ENCODE results near the gene NDUFV3. TPM values are rescaled to one million over a fixed set of nuclear protein-coding genes. Genes with fewer than 3 reads are reported as not detected.
A peak's percentile ranks its signal among the peaks of the same experiment; 100 is the strongest.

NDUFV3 gene
- total and polyA plus RNA-seq, 9 donors, result 24.9 to 51.4 (median 37.8) TPM

- H3K9me3 ChIP-seq, result no peaks in the 10 kb centered on the region
- no peak for TF ChIP-seq CTCF (IDR thresholded peaks at IDR 0.05)
- TF ChIP-seq POLR2A (IDR thresholded peaks at IDR 0.05), result no peak
- peak overlapping the region; percentile 100 for H3K4me3 ChIP-seq
- intact Hi-C loops (cut with DNase I), result no loop called here
- no peak for DNase-seq
- WGBS, 3 donors, result 1% methylated on average over 15 of the region's 15 CpGs
- H3K27ac ChIP-seq, result peak overlapping the region in 1 of 2 donors; percentile 76
- no peaks in the 10 kb centered on the region for H3K36me3 ChIP-seq
- peaks cover 2% of the 10 kb centered on the region for H3K4me1 ChIP-seq (ENCODE audit: insufficient read depth)
- H3K27me3 ChIP-seq, result no peaks in the 10 kb centered on the region
These were observed 14.5 kb upstream of the NDUFV3 start for GRCh38 chr21:42878678-42878992.

GRCh38 chr21:42878993-42879787 is 13.9 kb upstream of the NDUFV3 start, which contains the start of gene WDR4:
Gene WDR4 (minus strand): TSS chr21:42879539. CDS start chr21:42879495, 44 bp downstream.
- intact Hi-C loops (cut with DNase I), result no loop called here
- TF ChIP-seq EP300 (IDR thresholded peaks at IDR 0.05) (no peak), CTCF (IDR thresholded peaks at IDR 0.05) (peak in 1 of 3 donors; percentile 6), POLR2A (IDR thresholded peaks at IDR 0.05) (peak; percentile 83)
- WGBS, 3 donors, result 0 to 1% (median 0%) methylated on average over 66 to 80 of the region's 80 CpGs

DNA sequence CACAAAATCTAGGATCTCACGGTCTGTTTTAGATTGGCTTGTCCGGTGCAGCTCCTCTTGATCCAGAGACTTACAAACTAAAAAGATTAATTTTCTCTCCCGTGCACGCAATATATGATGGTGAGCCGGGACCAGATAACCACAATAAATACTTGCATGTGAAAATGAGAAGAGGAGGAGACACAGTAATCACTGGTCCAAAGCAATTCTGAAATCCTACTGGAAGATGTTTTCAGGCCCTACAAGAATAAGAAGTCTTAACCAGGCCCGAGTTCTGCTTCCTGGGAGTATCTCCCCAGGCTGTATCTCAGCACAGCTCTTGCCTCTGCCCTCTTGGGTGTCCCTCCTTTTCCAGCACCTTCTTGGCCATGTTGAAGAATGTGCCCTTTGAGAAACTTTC is 12.8 kb upstream of the NDUFV3 start:
- Histone ChIP-seq H3K9me3 (no peaks in the 10 kb centered on the region), H3K4me3 (no peak overlapping the region), H3K36me3 (no peaks in the 10 kb centered on the region), H3K27me3 (no peaks in the 10 kb centered on the region), H3K27ac (no peak overlapping the region), H3K4me1 (ENCODE audit: insufficient read depth) (peaks cover 2% of the 10 kb centered on the region)
- WGBS, 3 donors, result 91 to 94% (median 93%) methylated on average over 6 of the region's 6 CpGs
- TF ChIP-seq EP300 (IDR thresholded peaks at IDR 0.05) (no peak), CTCF (IDR thresholded peaks at IDR 0.05) (no peak), POLR2A (IDR thresholded peaks at IDR 0.05) (no peak)
- intact Hi-C loops (cut with DNase I), result no loop called here
- DNase-seq, result no peak

More at GRCh38 chr21:42878993-42879787, 13.9 kb upstream of the NDUFV3 start, which contains the start of gene WDR4:
- Histone ChIP-seq H3K27ac (peak within 1 kb of the TSS; percentile 55 to 76), H3K4me1 (ENCODE audit: insufficient read depth) (peaks cover 2% of the 10 kb centered on the region), H3K27me3 (no peaks in the 10 kb centered on the region), H3K36me3 (no peaks in the 10 kb centered on the region), H3K9me3 (no peaks in the 10 kb centered on the region), H3K4me3 (peak within 1 kb of the TSS; percentile 100)
- peak; percentile 97 to 99 (median 98) for DNase-seq

- WGBS, 3 donors, result 52 to 100% (median 95%) methylated on average over 1 of the region's 1 CpG
- no peak for TF ChIP-seq EP300 (IDR thresholded peaks at IDR 0.05)
- TF ChIP-seq POLR2A (IDR thresholded peaks at IDR 0.05), result no peak
- TF ChIP-seq CTCF (IDR thresholded peaks at IDR 0.05), result no peak
- Histone ChIP-seq H3K27ac (no peak overlapping the region), H3K4me3 (no peak overlapping the region), H3K4me1 (ENCODE audit: insufficient read depth) (peaks cover 2% of the 10 kb centered on the region), H3K27me3 (no peaks in the 10 kb centered on the region), H3K9me3 (no peaks in the 10 kb centered on the region), H3K36me3 (no peaks in the 10 kb centered on the region)
- DNase-seq, result no peak
- intact Hi-C loops (cut with DNase I), result no loop called here
These were observed 9.2 kb upstream of the NDUFV3 start for GRCh38 chr21:42883921-42884320.

Measured in ovary (tissue), 9 donors.